GM19240 (cell line): ENCODE measurements around the gene BARX2.

Experiments
- DNase-seq: peaks from one replicate; pipeline ENCODE4 v3.0.0; 2011; ENCODE audit warnings: low spot score; ENCODE audit not compliant: insufficient read length

BARX2 gene

DNA sequence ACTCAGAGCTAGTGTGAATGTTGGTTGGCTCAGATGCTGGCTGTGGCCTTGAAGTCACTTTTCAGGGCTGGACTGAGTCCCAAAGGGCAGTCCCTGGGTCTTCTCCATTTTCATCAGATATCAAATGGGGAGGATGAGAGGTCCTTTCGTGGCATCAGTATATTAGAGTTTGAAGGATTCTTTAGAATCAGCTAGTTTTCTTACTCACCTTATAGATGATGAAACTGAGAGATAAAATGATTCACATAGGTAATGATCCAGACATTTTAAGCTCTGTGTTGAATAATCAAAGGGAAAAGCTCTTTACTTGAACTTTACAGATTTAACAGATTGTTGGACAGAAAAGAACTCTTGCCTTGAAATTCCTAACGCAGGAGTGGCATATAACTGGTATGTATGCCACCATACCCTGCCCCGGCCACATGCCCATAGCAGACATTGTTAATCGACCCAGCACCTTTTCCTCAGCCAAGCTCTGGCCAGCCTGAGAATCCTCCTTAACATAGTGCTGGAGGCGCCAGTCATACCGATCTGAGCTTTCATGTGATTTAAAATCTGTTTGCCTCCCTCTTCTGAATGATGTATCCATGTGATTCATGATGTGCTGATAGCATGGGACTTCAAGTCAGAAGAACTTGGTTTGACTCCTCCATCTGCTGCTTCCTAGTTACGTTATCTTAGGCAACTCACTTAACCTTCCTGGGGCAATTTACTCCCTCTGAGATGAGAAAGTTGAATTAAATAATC lies 60.0 kb downstream of the BARX2 start:
- DNase-seq: no peak

DNA sequence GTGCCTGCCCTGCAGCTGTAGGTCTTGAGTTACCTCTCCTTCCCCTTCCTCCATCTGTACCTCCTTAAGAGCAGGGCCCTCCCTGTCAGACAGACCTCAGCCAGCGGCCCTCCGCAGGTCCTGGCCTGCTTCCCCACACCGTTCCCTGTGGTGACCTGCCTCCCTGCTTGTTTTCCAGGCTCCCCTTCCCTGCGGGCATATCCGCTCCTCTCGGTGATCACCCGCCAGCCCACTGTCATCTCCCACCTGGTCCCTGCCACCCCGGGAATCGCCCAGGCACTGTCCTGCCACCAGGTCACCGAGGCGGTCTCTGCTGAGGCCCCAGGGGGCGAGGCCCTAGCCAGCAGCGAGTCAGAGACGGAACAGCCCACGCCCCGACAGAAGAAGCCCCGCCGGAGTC lies 60.9 kb downstream of the BARX2 start:
- no peak for DNase-seq

DNA sequence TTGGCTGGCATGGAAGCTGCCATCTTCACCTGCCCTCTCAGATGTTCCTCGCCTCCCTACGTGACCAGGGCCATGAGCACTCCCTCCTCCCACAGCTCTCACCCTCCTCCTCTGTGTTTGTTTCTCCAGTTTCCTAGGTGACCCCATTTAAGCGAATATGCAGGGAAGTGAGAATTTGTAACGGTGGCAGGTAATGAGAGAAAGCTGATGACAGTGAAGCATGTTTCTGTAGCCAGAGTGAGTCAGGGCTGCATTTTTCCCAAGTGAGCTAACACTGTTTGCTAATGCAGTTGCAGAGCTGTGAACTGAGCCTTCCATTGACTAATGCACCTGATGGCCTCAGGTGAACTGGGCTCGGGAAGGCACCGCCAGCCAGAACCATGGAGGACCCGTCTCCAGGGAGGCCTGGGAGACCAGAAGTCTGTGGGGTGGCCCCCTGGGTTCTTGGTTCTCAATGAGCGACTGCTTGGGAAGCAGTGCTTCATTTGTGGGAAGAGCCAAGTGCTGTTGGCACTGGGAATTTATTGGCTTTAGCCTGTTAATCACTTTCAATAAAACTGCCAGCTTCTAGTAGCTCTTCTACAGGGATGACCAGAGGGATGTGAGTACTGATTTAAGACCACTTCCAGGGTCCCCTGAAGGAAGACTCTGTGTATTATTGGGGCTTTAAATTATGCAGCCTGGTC lies 64.5 kb downstream of the BARX2 start:
- no peak for DNase-seq

- DNase-seq: no peak
These were observed 66.5 kb downstream of the BARX2 start for GRCh38 chr11:129442171-129442570.

DNA sequence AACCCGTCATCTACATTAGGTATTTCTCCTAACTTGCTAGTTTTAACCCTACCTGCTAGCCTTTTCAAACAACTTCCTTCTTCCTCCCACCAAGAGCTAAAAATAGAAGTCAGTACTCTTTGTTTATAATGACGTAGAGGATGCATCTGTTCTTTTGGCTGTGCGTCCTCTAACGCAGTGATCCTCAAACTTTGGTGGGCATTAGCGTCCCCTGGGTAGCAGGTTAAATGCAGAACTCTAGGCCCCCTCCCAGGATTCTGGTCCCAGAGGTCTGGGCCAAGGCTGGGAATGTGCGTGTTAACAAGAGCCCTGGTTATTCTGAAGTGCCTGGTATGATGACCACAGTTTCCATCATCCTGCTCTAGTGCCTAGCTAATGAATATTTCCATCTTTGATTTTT lies 67.6 kb downstream of the BARX2 start:
- no peak for DNase-seq

DNA sequence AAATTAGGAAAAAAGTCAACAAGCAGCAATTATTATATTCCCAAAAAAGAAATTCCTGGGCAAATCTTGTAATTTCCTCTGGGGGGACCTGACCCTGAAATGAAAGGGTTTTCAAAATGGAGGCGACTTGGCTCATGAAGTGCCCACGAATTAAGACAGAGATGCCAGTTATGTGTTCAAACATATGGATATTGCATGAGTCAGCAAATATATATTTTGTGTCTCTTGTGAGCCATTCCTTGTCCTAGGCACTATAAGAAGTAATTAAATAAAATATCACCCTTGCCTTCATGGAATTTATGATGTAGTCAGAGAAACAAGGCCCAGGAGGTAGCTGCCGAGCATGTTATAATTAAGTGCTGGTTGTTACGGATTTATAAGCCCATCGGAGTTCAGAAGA lies 68.6 kb downstream of the BARX2 start:
- no peak for DNase-seq

DNA sequence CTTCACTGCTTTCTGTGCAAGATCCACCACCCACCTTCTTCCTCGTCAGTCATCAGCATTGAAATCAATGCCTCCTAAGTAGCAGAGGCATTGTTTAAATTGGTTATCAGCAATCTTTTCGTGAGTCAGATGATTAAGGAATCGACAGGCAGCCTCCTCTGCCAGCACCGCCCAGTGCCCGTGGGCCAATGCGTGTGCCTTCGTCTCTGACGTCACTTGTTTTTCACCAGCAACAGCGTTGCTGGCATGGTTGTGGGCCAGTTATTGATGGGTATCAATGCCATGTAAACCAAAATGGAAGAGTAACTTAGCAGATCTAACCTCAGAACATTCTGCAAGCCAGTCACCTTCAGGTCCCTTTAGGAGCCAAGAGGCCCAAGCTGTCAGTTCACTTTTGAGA lies 69.6 kb downstream of the BARX2 start:
- DNase-seq: no peak

GRCh38 chr11:129446572-129446971 lies 70.9 kb downstream of the BARX2 start:
- DNase-seq: no peak

DNA sequence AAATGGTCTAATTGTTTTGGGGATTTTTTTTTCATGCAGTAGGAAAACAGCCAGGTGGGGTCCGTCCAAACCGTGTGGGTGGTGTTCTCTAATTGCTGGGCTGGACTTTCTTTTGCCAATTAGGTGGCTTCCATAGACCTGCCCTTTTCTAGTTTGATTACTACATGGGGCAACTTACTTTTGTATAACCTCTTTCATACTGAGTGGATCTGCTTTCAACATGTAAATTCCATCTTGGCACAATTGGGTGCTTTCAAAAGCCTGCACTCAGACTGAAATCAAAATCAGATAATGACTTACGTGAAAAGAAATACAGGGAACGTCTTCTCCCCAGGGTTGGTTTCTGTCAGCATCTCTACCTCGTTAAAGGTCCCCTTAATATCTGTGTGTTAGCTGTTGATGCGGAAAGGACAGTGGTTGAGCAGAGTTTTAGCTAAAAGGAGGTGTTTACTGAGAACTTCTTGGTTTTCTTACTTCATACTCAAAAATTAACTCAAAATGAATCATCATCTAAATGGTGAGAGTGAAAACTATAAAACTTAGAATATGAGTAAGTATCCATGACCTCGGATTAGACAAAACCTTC lies 72.1 kb downstream of the BARX2 start:
- no peak for DNase-seq

DNA sequence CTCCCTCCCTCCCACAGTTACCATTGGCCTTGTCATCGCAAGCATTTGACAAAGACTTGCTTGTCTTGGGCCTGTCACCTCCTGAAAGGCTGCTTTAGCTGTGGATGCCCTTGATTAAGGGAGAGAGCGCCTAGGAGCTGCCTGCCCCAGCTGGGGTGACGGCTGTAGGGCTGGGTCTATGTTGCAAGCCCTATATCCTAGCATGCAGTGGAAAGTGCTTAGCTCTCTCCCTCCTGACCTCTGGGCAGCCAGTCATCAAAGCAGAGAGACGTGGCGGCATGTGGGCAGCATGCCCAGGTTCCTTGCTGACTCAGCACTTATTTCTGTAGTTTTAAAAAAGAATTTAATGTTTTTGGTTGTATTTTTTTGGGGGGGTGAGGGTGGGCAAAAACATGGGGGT lies 75.9 kb downstream of the BARX2 start:
- no peak for DNase-seq

DNA sequence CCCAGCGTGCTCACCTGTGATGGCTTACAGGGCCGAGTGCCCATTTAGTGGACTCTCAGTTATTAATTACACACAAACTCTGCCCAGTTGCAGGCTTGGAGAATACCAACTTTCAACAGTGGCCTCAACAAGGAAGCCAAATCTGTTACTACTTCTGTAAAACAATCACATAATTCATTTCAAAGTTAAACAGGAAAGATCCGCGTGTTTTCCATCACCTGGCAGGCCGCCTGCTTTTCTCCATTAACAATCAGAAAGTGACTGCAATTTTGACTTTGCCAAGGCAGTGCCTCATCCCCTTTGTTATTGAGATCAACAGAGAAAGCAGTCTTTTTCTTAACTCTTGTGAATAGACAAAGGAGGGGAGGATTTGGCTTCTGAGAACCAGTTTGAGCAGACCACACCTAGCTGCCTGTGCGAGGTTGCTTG lies 77.7 kb downstream of the BARX2 start:
- DNase-seq: no peak

GRCh38 chr11:129455101-129455500 lies 79.5 kb downstream of the BARX2 start:
- DNase-seq: no peak

- DNase-seq: no peak
These were observed 80.4 kb downstream of the BARX2 start for GRCh38 chr11:129455756-129456655.

- DNase-seq: no peak
These were observed 81.7 kb downstream of the BARX2 start for GRCh38 chr11:129457321-129457720.

DNA sequence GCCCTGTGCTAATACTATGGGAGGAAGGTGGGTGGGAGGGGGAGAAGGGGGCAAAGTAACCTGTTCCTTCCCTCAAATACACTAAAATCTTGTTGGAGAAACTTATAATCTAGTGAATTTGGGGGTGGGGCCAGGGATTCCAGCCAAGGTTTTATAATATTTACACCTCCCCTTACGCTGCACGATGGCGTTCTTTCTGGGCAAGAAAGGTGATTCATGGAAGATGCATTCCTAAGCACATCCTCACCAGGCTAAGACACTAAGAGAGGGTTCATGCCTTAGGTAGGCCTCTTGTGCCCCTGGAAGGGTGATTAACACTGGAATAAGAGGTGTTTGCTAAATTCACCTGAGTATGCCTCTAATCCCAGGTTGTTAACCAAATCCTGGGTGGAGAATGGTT lies 82.6 kb downstream of the BARX2 start:
- no peak for DNase-seq

- no peak for DNase-seq
These were observed 83.3 kb downstream of the BARX2 start for GRCh38 chr11:129458756-129459535.

GRCh38 chr11:129460714-129461113 lies 85.1 kb downstream of the BARX2 start:
- no peak for DNase-seq

DNA sequence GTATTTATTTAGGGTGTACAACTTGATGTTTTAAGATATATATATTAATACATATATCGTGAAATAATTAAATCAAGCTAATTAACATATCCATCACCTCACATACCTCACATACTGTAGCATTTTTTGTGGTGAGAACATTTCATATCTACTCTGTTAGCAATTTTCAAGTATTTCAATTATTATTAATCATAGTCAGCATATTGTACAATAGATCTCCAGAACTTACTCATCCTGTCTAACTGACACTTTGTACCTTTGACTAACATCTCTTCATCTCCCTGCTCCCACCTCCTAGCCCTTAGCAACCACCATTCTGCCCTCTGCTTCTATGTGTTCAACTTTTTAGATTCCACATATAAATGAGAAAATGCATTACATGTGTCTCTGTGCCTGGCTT lies 108.4 kb downstream of the BARX2 start:
- no peak for DNase-seq

DNA sequence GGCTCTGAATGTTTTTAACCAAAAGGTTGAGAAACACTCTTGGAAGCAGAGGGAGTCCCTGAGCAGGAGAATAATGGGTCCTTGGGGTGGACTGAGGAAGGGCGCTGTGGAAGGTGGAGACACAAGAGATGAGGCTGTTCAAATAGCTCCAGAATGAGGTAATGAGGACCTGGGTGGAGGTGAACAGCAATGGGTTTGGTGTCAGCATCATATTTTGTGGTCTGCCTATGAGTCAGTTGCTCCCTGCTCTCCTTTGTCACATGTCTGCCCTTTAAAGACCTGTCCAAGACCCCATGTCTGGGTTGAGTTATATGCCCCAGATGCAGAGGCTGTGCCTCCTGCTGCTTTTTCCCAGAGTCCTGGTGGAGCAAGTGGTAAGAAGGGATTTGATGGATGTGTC lies 113.6 kb downstream of the BARX2 start:
- no peak for DNase-seq

- DNase-seq: no peak
These were observed 114.4 kb downstream of the BARX2 start for GRCh38 chr11:129490004-129490403.

GRCh38 chr11:129493746-129494145 lies 118.1 kb downstream of the BARX2 start:
- DNase-seq: no peak
